K562 (cell line): ENCODE measurements around the gene RNASEH2C. TPM values are rescaled to one million over a fixed set of nuclear protein-coding genes. Genes with fewer than 3 reads are reported as not detected.
A peak's percentile ranks its signal among the peaks of the same experiment; 100 is the strongest.

ENCODE experiments used
- ATF7 ChIP-seq: fragments of 450-650 bp; IDR thresholded peaks from 2 replicates; pipeline ENCODE4 v1.7.1; 2014; ENCODE audit warnings: mild to moderate bottlenecking, moderate library complexity
- E2F3 ChIP-seq: fragments of 250-450 bp; sonication (Bioruptor Pico); IDR thresholded peaks from 2 replicates; pipeline ENCODE4 v1.4.0; 2020; ENCODE audit warnings: mild to moderate bottlenecking
- ETS2 ChIP-seq: IDR thresholded peaks from 2 replicates; pipeline ENCODE4 v1.6.1; 2016; ENCODE audit warnings: borderline replicate concordance, missing genetic modification characterization, mild to moderate bottlenecking, moderate library complexity, missing compliant biosample characterization; ENCODE audit not compliant: poor library complexity, severe bottlenecking
- FOXK1 ChIP-seq: sonication (generic); formaldehyde crosslinking; IDR thresholded peaks from 2 replicates; pipeline ENCODE4 v1.8.0; 2022; ENCODE audit warnings: missing genetic modification reagents, mild to moderate bottlenecking, borderline replicate concordance
- KAT2B ChIP-seq: IDR thresholded peaks from one replicate; pipeline ENCODE4 v1.6.1; 2012; ENCODE audit warnings: low read depth, mild to moderate bottlenecking, control low read depth, inconsistent platforms, low read length, moderate library complexity
- LCOR ChIP-seq: sonication (generic); formaldehyde crosslinking; IDR thresholded peaks from 2 replicates; pipeline ENCODE4 v1.8.0; 2022; ENCODE audit warnings: mild to moderate bottlenecking, missing genetic modification reagents
- MEF2D ChIP-seq: conservative IDR thresholded peaks from 2 replicates; pipeline ENCODE4 v1.6.1; 2016; ENCODE audit warnings: low read depth, missing genetic modification characterization, missing compliant biosample characterization
- NR3C1 ChIP-seq: sonication (generic); formaldehyde crosslinking; IDR thresholded peaks from 2 replicates; pipeline ENCODE4 v1.8.1; 2022; ENCODE audit warnings: missing genetic modification reagents
- PHF8 ChIP-seq: fragments of 200-600 bp; sonication (generic); IDR thresholded peaks from 2 replicates; pipeline ENCODE4 v1.6.1; 2012; ENCODE audit warnings: mixed run types, mild to moderate bottlenecking, inconsistent platforms, low read length, moderate library complexity, borderline replicate concordance
- PHTF2 ChIP-seq: fragments of 250-450 bp; sonication (Bioruptor Pico); IDR thresholded peaks from 2 replicates; pipeline ENCODE4 v1.5.0; 2021; ENCODE audit warnings: mild to moderate bottlenecking
- RBM25 ChIP-seq: fragments of 200-400 bp; formaldehyde crosslinking; IDR thresholded peaks from 2 replicates; pipeline ENCODE4 v1.6.1; 2018; ENCODE audit warnings: low read length, low read depth, moderate library complexity; ENCODE audit not compliant: severe bottlenecking
- RUNX1 ChIP-seq: sonication (generic); IDR thresholded peaks from 2 replicates; pipeline ENCODE4 v1.6.1; 2016; ENCODE audit warnings: antibody characterized with exemption, low read depth
- SIX5 ChIP-seq, 2 experiments: IDR thresholded peaks; 2 replicates each; pipeline ENCODE4 v1.6.1; 2011; ENCODE audit warnings: low read length in 2 of 2, borderline replicate concordance in 1 of 2, low read depth in 1 of 2, mild to moderate bottlenecking in 1 of 2, moderate library complexity in 1 of 2; ENCODE audit not compliant: insufficient read depth in 1 of 2
- SMAD1 ChIP-seq: fragments of 150-350 bp; IDR thresholded peaks from 2 replicates; pipeline ENCODE4 v1.6.1; 2014; ENCODE audit warnings: low read length, low read depth; ENCODE audit not compliant: partially characterized antibody
- SMARCA4 ChIP-seq: fragments of 450-650 bp; IDR thresholded peaks from 2 replicates; pipeline ENCODE4 v1.6.1; 2016
- TCF7L2 ChIP-seq: fragments of 150-350 bp; IDR thresholded peaks from 2 replicates; pipeline ENCODE4 v1.6.1; 2016; ENCODE audit warnings: low read depth, mild to moderate bottlenecking, low read length, moderate library complexity
- TFE3 ChIP-seq: fragments of 450-650 bp; formaldehyde crosslinking; IDR thresholded peaks from 2 replicates; pipeline ENCODE4 v1.4.0; 2020; ENCODE audit warnings: mild to moderate bottlenecking, mixed read lengths
- U2AF1 ChIP-seq: fragments of 200-400 bp; formaldehyde crosslinking; optimal IDR thresholded peaks from 2 replicates; pipeline ENCODE3; 2017; ENCODE audit warnings: mild to moderate bottlenecking, low read depth, low read length, moderate library complexity
- XRCC4 ChIP-seq: IDR thresholded peaks from one replicate; pipeline ENCODE4 v1.6.1; 2011; ENCODE audit not compliant: insufficient read depth, insufficient read length; ENCODE audit errors: extremely low read depth
- ZBTB11 ChIP-seq, 3 experiments: fragments of 200-800 bp in 1 of 3; fragments of 250-450 bp in 1 of 3; fragments of 450-650 bp in 1 of 3; sonication (Bioruptor Pico) in 1 of 3; sonication (Bioruptor generic) in 1 of 3; formaldehyde crosslinking in 1 of 3; IDR thresholded peaks; 2 replicates each; pipeline versions ENCODE4 v1.6.1 to v1.8.0; 2016 to 2022; ENCODE audit warnings: mild to moderate bottlenecking in 2 of 3, missing genetic modification characterization in 2 of 3, missing compliant biosample characterization in 1 of 3, moderate library complexity in 1 of 3
- ZNF239 ChIP-seq: fragments of 250-450 bp; sonication (Bioruptor Pico); IDR thresholded peaks from 2 replicates; pipeline ENCODE4 v1.4.0; 2020; ENCODE audit warnings: mild to moderate bottlenecking
- ZNF24 ChIP-seq: fragments of 450-650 bp; IDR thresholded peaks from 2 replicates; pipeline ENCODE4 v1.6.1; 2016
- ZNF3 ChIP-seq: fragments of 250-450 bp; sonication (Bioruptor Pico); IDR thresholded peaks from 2 replicates; pipeline ENCODE4 v1.5.0; 2021; ENCODE audit warnings: mild to moderate bottlenecking, moderate library complexity
- ZNF76 ChIP-seq: fragments of 250-450 bp; sonication (Bioruptor Pico); IDR thresholded peaks from 2 replicates; pipeline ENCODE4 v1.4.0; 2020; ENCODE audit warnings: mild to moderate bottlenecking, moderate library complexity, borderline replicate concordance
- ZNF785 ChIP-seq: fragments of 250-450 bp; sonication (Bioruptor Pico); IDR thresholded peaks from 2 replicates; pipeline ENCODE4 v1.4.0; 2020; ENCODE audit warnings: mild to moderate bottlenecking
- polyA plus RNA-seq, 8 experiments: library from polyadenylated mRNA; depleted of rRNA in 4 of 8; stranded (reverse) in 5 of 8; unstranded in 3 of 8; fragments of >200 nt; fragmentation: Nextera tagmentation in 2 of 8; fragmentation: Illumina TruSeq in 1 of 8; extraction: Ambion mirVana in 2 of 8; extraction: Trizol in 1 of 8; gene quantifications; 2 replicates each; pipeline versions ENCODE4 v1.2.1 to v1.2.3, GENCODE V29; 2011 to 2014; ENCODE audit warnings: inconsistent platforms in 1 of 8, missing spikeins in 1 of 8
- total RNA-seq, 7 experiments: library from RNA; depleted of rRNA in 6 of 7; stranded (reverse); fragments of >200 nt in 6 of 7; fragmentation: Illumina TruSeq in 2 of 7; extraction: Trizol in 2 of 7; gene quantifications; 2 replicates each; pipeline versions ENCODE4 v1.2.1 to v1.2.3, GENCODE V29; 2011 to 2021; ENCODE audit warnings: low replicate concordance in 1 of 7

RNASEH2C gene
- total and polyA plus RNA-seq, 9 of the 15 experiments (the other 6 are each of a cell fraction or from before 2014, with no cell fraction given): 5.4 to 78.2 (median 15.6) TPM

GRCh38 chr11:65720211-65720934 lies at the start of gene RNASEH2C (continued):
- TF ChIP-seq TFE3 (CRISPR knock-in tag): no peak
- no peak for TF ChIP-seq PHTF2 (CRISPR knock-in tag)
- peak; percentile 35; the same call in 1 of the 2 replicates for TF ChIP-seq NR3C1 (CRISPR knock-in tag)
- TF ChIP-seq ETS2: no peak
- TF ChIP-seq FOXK1: no peak
- peak in 1 of 3 experiments; percentile 82; a peak in 2 of 6 replicates for TF ChIP-seq ZBTB11 (CRISPR knock-in tag; IDR thresholded peaks at IDR 0.05)
- no peak for TF ChIP-seq ZNF785 (CRISPR knock-in tag)
- TF ChIP-seq LCOR (CRISPR knock-in tag): no peak
- no peak for TF ChIP-seq RUNX1
- no peak for TF ChIP-seq SMARCA4
- peak; percentile 88 to 89 for TF ChIP-seq SIX5 (IDR thresholded peaks at IDR 0.05; ENCODE audit: borderline replicate concordance in 1 of 2, insufficient read depth in 1 of 2, low read depth in 1 of 2, low read length in 2 of 2)
- TF ChIP-seq ZNF24: no peak
- TF ChIP-seq PHF8: peak; percentile 95; the same call in 1 of the 2 replicates
- no peak; the same call in 1 of the 2 replicates for TF ChIP-seq ZNF76 (CRISPR knock-in tag)
- no peak for TF ChIP-seq MEF2D (tag)
- 0 out of 2 replicates have a peak, but pooled peaks have one; percentile 83 for TF ChIP-seq E2F3 (CRISPR knock-in tag)
- TF ChIP-seq XRCC4: no peak
- TF ChIP-seq KAT2B: no peak
- no peak for TF ChIP-seq SMAD1
- TF ChIP-seq ATF7: peak; percentile 85
- no peak for TF ChIP-seq ZNF3
- peak; percentile 95 for TF ChIP-seq U2AF1
- TF ChIP-seq RBM25: no peak
- no peak for TF ChIP-seq TCF7L2
- no peak for TF ChIP-seq ZNF239 (CRISPR knock-in tag)
